Measurements from ENCODE around the gene ACTR6.
"Not testable (repeated sequence)": the region's sequence is repeated elsewhere in the genome, so short reads cannot be mapped to it uniquely, and the experiment has no call there.

Gene ACTR6

DNA sequence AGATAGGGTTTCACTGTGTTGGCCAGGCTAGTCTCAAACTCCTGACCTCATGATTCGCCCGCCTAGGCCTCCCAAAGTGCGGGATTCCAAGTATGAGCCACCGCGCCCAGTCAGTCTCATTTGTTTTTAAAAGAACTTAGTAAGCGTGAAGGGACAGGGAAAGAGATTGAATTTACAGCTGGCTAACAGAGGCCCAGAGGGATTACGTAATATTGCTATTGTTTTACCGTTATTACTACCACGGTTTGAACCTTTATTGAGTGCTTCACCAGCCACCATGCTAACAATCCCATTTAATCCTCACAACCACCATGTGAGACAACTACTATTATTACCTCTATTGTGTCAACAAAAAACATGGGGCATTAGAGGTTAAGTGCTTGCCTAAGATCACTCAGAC lies 31.3 kb upstream of the ACTR6 start:
- H3K4me3 Mint-ChIP-seq: no peak overlapping the region
- H3K27me3 Mint-ChIP-seq: no peaks in the 10 kb centered on the region
- no peaks in the 10 kb centered on the region for H3K9me3 Mint-ChIP-seq
- ATAC-seq (ENCODE audit: low read depth) (no peak), DNase-seq (ENCODE audit: low spot score in 2 of 2) (no peak)
- no peak overlapping the region for H3K27ac Mint-ChIP-seq
- H3K36me3 Mint-ChIP-seq: peaks cover 11% of the 10 kb centered on the region
- H3K4me1 Mint-ChIP-seq: peaks cover 2% of the 10 kb centered on the region

DNA sequence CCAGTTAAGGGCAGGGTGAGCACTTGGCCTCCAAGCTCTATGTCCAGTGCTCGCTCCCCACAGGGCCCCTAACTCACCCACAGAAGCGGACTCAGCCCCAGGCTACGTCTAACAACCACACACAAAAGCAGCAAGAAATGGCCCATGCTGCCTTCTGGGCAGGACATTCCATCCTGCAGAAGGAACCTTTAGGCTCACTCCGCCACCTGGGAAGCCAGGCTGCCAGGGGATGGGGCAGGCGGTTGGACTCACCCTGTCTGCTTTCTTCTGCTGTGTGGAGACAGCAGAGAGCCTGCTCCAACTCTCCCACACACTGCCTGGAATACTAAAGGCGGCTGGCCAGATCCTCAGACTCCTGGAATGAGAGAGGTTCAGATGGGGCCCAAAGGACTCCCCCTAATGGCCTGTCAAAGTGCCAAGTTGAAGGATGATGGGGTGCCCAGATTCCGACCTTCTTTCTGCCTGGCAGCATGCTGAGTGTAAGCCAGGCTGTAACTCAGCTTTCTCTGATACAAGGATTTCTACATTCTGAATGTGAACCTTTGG lies 30.2 kb upstream of the ACTR6 start:
- Mint-ChIP-seq H3K27ac (no peak overlapping the region), H3K4me1 (peaks cover 2% of the 10 kb centered on the region), H3K9me3 (no peaks in the 10 kb centered on the region), H3K36me3 (peaks cover 15% of the 10 kb centered on the region), H3K4me3 (no peak overlapping the region), H3K27me3 (no peaks in the 10 kb centered on the region)
- ATAC-seq (ENCODE audit: low read depth) (no peak), DNase-seq (ENCODE audit: low spot score in 2 of 2) (no peak)

DNA sequence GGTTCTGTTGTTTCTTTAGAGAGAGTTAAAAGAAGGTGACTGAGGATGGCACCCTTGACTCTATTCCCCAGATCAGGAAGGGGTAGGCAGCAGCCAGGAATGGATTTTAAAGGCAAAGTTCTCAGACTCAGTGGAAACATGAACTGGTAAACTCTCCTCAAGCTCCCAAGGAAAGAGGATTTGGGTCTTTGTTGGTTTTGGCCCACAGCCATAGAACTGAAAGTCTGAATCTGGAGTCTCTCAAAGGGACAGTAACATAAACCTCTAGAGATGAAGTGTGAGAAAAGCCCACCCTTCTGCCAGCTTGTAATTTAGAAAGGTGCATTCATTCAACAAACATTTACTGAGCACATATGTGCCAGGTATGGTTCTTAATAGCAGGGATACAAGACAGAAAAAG lies 29.4 kb upstream of the ACTR6 start:
- Mint-ChIP-seq H3K9me3 (no peaks in the 10 kb centered on the region), H3K27me3 (no peaks in the 10 kb centered on the region), H3K4me1 (peaks cover 2% of the 10 kb centered on the region), H3K36me3 (peaks cover 15% of the 10 kb centered on the region), H3K4me3 (no peak overlapping the region), H3K27ac (no peak overlapping the region)
- ATAC-seq (ENCODE audit: low read depth): no peak
- no peak for DNase-seq (ENCODE audit: low spot score in 2 of 2)

GRCh38 chr12:100173111-100173510 lies 27.5 kb upstream of the ACTR6 start:
- ATAC-seq (ENCODE audit: low read depth) (no peak), DNase-seq (ENCODE audit: low spot score in 2 of 2) (no peak)
- no peaks in the 10 kb centered on the region for H3K27me3 Mint-ChIP-seq
- no peak overlapping the region for H3K27ac Mint-ChIP-seq
- H3K36me3 Mint-ChIP-seq: peaks cover 19% of the 10 kb centered on the region
- no peaks in the 10 kb centered on the region for H3K9me3 Mint-ChIP-seq
- peaks cover 2% of the 10 kb centered on the region for H3K4me1 Mint-ChIP-seq
- no peak overlapping the region for H3K4me3 Mint-ChIP-seq

- H3K27me3 Mint-ChIP-seq: no peaks in the 10 kb centered on the region
- no peaks in the 10 kb centered on the region for H3K9me3 Mint-ChIP-seq
- H3K36me3 Mint-ChIP-seq: peaks cover 22% of the 10 kb centered on the region
- no peak for DNase-seq (ENCODE audit: low spot score in 2 of 2)
- ATAC-seq (ENCODE audit: low read depth): no peak
- no peak overlapping the region for H3K27ac Mint-ChIP-seq
- no peak overlapping the region for H3K4me3 Mint-ChIP-seq
- H3K4me1 Mint-ChIP-seq: peaks cover 2% of the 10 kb centered on the region
These were observed 26.1 kb upstream of the ACTR6 start for GRCh38 chr12:100174495-100174894.

DNA sequence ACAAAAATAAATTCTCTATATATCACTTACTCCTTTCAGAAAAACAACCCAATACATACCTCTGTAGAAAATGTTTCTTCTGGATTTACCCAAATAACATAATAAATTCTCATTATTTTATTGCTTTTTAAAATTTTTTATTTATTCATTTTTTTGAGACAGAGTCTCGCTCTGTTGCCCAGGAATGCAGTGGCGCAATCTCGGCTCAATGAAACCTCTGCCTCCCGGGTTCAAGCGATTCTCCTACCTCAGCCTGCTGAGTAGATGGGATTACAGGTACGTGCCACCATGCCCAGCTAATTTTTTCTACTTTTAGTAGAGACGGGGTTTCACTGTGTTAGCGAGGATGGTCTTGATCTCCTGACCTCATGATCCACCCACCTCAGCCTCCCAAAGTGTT lies 24.1 kb upstream of the ACTR6 start:
- ATAC-seq (ENCODE audit: low read depth); H3K27me3 Mint-ChIP-seq; H3K4me3 Mint-ChIP-seq; H3K9me3 Mint-ChIP-seq; H3K27ac Mint-ChIP-seq; H3K4me1 Mint-ChIP-seq; DNase-seq (ENCODE audit: low spot score in 2 of 2): not testable (repeated sequence)
- peaks cover 20% of the 10 kb centered on the region for H3K36me3 Mint-ChIP-seq

DNA sequence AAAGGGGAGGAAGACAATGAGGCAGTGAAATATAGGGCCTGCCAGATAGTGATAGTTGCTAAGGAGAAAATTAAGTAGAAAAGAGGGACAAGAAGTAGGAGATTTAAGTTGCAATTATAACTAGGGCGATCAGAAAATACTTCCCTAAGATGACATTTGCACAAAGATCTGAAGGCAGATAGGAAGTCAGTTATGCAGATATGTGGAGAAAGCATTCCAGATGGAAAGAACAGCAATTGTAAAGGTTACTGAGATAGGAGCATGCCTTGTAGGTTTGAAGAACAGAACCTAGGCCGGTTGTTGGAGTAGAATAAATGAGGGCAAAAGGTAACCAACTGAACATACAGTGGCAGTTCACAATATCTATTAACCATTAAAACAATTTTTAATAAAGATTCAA lies 21.4 kb upstream of the ACTR6 start:
- Mint-ChIP-seq H3K9me3 (no peaks in the 10 kb centered on the region), H3K27ac (no peak overlapping the region), H3K4me3 (no peak overlapping the region), H3K36me3 (peaks cover 12% of the 10 kb centered on the region), H3K4me1 (peaks cover 8% of the 10 kb centered on the region), H3K27me3 (no peaks in the 10 kb centered on the region)
- no peak for ATAC-seq (ENCODE audit: low read depth)
- DNase-seq (ENCODE audit: low spot score in 2 of 2): no peak

GRCh38 chr12:100184549-100185145 lies 16.0 kb upstream of the ACTR6 start:
- Mint-ChIP-seq H3K27me3 (no peaks in the 10 kb centered on the region), H3K27ac (no peak overlapping the region), H3K4me1 (peaks cover 12% of the 10 kb centered on the region), H3K9me3 (no peaks in the 10 kb centered on the region), H3K4me3 (no peak overlapping the region), H3K36me3 (peaks cover 14% of the 10 kb centered on the region)
- DNase-seq (ENCODE audit: low spot score in 2 of 2): no peak
- ATAC-seq (ENCODE audit: low read depth): no peak

GRCh38 chr12:100185361-100185894 lies 15.2 kb upstream of the ACTR6 start:
- Mint-ChIP-seq H3K27me3 (no peaks in the 10 kb centered on the region), H3K9me3 (no peaks in the 10 kb centered on the region), H3K4me3 (no peak overlapping the region), H3K4me1 (peaks cover 12% of the 10 kb centered on the region), H3K27ac (no peak overlapping the region), H3K36me3 (peaks cover 16% of the 10 kb centered on the region)
- DNase-seq (ENCODE audit: low spot score in 2 of 2) (no peak), ATAC-seq (ENCODE audit: low read depth) (no peak)

DNA sequence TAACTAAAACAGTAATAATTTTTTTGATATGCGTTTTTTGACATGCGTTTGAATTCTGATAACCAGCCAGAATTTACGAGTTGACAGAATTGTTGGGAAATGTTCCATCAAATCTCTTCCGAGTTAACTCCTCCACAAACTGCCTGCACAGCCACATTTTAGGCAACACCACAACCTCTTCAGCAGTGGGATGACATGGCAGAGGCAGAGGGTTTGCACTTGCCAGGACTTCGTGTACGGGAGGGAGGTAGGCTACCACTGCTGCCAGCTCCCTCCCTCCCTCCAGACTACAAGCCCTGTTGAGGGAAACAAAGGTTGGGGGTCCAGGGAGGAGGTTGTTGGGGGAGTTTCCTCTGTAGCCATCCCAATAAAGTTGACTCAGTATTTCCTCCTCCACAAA lies 14.5 kb upstream of the ACTR6 start:
- H3K36me3 Mint-ChIP-seq: peaks cover 18% of the 10 kb centered on the region
- H3K4me3 Mint-ChIP-seq: no peak overlapping the region
- no peak for ATAC-seq (ENCODE audit: low read depth)
- no peaks in the 10 kb centered on the region for H3K27me3 Mint-ChIP-seq
- no peak for DNase-seq (ENCODE audit: low spot score in 2 of 2)
- H3K27ac Mint-ChIP-seq: no peak overlapping the region
- H3K9me3 Mint-ChIP-seq: no peaks in the 10 kb centered on the region
- peaks cover 12% of the 10 kb centered on the region for H3K4me1 Mint-ChIP-seq

- no peak for ATAC-seq (ENCODE audit: low read depth)
- H3K9me3 Mint-ChIP-seq: no peaks in the 10 kb centered on the region
- H3K4me3 Mint-ChIP-seq: no peak overlapping the region
- H3K27ac Mint-ChIP-seq: no peak overlapping the region
- no peaks in the 10 kb centered on the region for H3K27me3 Mint-ChIP-seq
- peaks cover 21% of the 10 kb centered on the region for H3K36me3 Mint-ChIP-seq
- no peak for DNase-seq (ENCODE audit: low spot score in 2 of 2)
- H3K4me1 Mint-ChIP-seq: peaks cover 13% of the 10 kb centered on the region
These were observed 13.5 kb upstream of the ACTR6 start for GRCh38 chr12:100187068-100187467.

GRCh38 chr12:100187857-100188519 lies 12.6 kb upstream of the ACTR6 start:
- ATAC-seq (ENCODE audit: low read depth) (no peak), DNase-seq (ENCODE audit: low spot score in 2 of 2) (no peak)
- H3K4me1 Mint-ChIP-seq: peaks cover 13% of the 10 kb centered on the region
- H3K27ac Mint-ChIP-seq: no peak overlapping the region
- no peaks in the 10 kb centered on the region for H3K27me3 Mint-ChIP-seq
- no peak overlapping the region for H3K4me3 Mint-ChIP-seq
- peaks cover 26% of the 10 kb centered on the region for H3K36me3 Mint-ChIP-seq
- H3K9me3 Mint-ChIP-seq: no peaks in the 10 kb centered on the region

- not testable (repeated sequence) for ATAC-seq (ENCODE audit: low read depth); DNase-seq (ENCODE audit: low spot score in 2 of 2); H3K9me3 Mint-ChIP-seq; H3K4me3 Mint-ChIP-seq; H3K27me3 Mint-ChIP-seq; H3K27ac Mint-ChIP-seq
- Mint-ChIP-seq H3K4me1 (peaks cover 10% of the 10 kb centered on the region), H3K36me3 (peaks cover 31% of the 10 kb centered on the region)
These were observed 11.6 kb upstream of the ACTR6 start for GRCh38 chr12:100188888-100189635.

All from memory B cell (primary cell).